ENCODE measurements around the gene ROR1. TPM values are rescaled to one million over a fixed set of nuclear protein-coding genes. Genes with fewer than 3 reads are reported as not detected.

The ROR1 gene
- total RNA-seq, 1 experiment from 2014 or later = 56.3 TPM

DNA sequence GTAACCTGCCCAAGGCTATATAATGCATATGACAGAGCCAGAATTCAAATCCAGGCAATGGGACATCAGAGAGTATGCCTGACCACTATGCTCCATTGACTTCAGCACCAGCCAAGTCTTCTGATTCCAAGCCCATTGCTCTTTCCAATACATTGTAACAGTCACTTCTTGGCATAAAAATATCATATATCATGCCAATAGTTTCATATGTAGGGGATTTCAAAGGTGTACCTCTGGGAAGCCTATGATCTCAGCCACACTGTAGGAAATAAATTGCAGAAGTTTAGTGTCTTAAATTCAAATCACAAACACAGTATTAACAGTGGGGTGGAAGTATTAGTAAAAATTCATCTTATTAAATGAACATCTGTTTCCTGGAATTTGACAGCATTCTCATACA, 30.0 kb upstream of the ROR1 start (continued):
- TF ChIP-seq ZNF219 (CRISPR knock-in tag; IDR thresholded peaks at IDR 0.05; ENCODE audit: borderline replicate concordance) = no peak
- TF ChIP-seq, protein P1, sequence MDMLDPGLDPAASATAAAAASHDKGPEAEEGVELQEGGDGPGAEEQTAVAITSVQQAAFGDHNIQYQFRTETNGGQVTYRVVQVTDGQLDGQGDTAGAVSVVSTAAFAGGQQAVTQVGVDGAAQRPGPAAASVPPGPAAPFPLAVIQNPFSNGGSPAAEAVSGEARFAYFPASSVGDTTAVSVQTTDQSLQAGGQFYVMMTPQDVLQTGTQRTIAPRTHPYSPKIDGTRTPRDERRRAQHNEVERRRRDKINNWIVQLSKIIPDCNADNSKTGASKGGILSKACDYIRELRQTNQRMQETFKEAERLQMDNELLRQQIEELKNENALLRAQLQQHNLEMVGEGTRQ (CRISPR knock-in tag; IDR thresholded peaks at IDR 0.05) = no peak
- TF ChIP-seq, protein P2, sequence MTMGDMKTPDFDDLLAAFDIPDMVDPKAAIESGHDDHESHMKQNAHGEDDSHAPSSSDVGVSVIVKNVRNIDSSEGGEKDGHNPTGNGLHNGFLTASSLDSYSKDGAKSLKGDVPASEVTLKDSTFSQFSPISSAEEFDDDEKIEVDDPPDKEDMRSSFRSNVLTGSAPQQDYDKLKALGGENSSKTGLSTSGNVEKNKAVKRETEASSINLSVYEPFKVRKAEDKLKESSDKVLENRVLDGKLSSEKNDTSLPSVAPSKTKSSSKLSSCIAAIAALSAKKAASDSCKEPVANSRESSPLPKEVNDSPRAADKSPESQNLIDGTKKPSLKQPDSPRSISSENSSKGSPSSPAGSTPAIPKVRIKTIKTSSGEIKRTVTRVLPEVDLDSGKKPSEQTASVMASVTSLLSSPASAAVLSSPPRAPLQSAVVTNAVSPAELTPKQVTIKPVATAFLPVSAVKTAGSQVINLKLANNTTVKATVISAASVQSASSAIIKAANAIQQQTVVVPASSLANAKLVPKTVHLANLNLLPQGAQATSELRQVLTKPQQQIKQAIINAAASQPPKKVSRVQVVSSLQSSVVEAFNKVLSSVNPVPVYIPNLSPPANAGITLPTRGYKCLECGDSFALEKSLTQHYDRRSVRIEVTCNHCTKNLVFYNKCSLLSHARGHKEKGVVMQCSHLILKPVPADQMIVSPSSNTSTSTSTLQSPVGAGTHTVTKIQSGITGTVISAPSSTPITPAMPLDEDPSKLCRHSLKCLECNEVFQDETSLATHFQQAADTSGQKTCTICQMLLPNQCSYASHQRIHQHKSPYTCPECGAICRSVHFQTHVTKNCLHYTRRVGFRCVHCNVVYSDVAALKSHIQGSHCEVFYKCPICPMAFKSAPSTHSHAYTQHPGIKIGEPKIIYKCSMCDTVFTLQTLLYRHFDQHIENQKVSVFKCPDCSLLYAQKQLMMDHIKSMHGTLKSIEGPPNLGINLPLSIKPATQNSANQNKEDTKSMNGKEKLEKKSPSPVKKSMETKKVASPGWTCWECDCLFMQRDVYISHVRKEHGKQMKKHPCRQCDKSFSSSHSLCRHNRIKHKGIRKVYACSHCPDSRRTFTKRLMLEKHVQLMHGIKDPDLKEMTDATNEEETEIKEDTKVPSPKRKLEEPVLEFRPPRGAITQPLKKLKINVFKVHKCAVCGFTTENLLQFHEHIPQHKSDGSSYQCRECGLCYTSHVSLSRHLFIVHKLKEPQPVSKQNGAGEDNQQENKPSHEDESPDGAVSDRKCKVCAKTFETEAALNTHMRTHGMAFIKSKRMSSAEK (CRISPR knock-in tag; IDR thresholded peaks at IDR 0.05; ENCODE audit: borderline replicate concordance) = no peak
- TF ChIP-seq, protein P3, sequence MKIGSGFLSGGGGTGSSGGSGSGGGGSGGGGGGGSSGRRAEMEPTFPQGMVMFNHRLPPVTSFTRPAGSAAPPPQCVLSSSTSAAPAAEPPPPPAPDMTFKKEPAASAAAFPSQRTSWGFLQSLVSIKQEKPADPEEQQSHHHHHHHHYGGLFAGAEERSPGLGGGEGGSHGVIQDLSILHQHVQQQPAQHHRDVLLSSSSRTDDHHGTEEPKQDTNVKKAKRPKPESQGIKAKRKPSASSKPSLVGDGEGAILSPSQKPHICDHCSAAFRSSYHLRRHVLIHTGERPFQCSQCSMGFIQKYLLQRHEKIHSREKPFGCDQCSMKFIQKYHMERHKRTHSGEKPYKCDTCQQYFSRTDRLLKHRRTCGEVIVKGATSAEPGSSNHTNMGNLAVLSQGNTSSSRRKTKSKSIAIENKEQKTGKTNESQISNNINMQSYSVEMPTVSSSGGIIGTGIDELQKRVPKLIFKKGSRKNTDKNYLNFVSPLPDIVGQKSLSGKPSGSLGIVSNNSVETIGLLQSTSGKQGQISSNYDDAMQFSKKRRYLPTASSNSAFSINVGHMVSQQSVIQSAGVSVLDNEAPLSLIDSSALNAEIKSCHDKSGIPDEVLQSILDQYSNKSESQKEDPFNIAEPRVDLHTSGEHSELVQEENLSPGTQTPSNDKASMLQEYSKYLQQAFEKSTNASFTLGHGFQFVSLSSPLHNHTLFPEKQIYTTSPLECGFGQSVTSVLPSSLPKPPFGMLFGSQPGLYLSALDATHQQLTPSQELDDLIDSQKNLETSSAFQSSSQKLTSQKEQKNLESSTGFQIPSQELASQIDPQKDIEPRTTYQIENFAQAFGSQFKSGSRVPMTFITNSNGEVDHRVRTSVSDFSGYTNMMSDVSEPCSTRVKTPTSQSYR (CRISPR knock-in tag; IDR thresholded peaks at IDR 0.05) = no peak
- TF ChIP-seq, protein P4, sequence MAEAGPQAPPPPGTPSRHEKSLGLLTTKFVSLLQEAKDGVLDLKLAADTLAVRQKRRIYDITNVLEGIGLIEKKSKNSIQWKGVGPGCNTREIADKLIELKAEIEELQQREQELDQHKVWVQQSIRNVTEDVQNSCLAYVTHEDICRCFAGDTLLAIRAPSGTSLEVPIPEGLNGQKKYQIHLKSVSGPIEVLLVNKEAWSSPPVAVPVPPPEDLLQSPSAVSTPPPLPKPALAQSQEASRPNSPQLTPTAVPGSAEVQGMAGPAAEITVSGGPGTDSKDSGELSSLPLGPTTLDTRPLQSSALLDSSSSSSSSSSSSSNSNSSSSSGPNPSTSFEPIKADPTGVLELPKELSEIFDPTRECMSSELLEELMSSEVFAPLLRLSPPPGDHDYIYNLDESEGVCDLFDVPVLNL (CRISPR knock-in tag; IDR thresholded peaks at IDR 0.05; ENCODE audit: borderline replicate concordance, low read depth) = no peak
- TF ChIP-seq NR1H2 (CRISPR knock-in tag; IDR thresholded peaks at IDR 0.05) = no peak
- TF ChIP-seq, protein P5, sequence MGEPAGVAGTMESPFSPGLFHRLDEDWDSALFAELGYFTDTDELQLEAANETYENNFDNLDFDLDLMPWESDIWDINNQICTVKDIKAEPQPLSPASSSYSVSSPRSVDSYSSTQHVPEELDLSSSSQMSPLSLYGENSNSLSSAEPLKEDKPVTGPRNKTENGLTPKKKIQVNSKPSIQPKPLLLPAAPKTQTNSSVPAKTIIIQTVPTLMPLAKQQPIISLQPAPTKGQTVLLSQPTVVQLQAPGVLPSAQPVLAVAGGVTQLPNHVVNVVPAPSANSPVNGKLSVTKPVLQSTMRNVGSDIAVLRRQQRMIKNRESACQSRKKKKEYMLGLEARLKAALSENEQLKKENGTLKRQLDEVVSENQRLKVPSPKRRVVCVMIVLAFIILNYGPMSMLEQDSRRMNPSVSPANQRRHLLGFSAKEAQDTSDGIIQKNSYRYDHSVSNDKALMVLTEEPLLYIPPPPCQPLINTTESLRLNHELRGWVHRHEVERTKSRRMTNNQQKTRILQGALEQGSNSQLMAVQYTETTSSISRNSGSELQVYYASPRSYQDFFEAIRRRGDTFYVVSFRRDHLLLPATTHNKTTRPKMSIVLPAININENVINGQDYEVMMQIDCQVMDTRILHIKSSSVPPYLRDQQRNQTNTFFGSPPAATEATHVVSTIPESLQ (CRISPR knock-in tag; IDR thresholded peaks at IDR 0.05) = no peak
- TF ChIP-seq, protein P6, sequence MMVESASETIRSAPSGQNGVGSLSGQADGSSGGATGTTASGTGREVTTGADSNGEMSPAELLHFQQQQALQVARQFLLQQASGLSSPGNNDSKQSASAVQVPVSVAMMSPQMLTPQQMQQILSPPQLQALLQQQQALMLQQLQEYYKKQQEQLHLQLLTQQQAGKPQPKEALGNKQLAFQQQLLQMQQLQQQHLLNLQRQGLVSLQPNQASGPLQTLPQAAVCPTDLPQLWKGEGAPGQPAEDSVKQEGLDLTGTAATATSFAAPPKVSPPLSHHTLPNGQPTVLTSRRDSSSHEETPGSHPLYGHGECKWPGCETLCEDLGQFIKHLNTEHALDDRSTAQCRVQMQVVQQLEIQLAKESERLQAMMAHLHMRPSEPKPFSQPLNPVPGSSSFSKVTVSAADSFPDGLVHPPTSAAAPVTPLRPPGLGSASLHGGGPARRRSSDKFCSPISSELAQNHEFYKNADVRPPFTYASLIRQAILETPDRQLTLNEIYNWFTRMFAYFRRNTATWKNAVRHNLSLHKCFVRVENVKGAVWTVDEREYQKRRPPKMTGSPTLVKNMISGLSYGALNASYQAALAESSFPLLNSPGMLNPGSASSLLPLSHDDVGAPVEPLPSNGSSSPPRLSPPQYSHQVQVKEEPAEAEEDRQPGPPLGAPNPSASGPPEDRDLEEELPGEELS (CRISPR knock-in tag; IDR thresholded peaks at IDR 0.05) = no peak
- no peak for TF ChIP-seq NR3C1 (CRISPR knock-in tag; conservative IDR thresholded peaks at IDR 0.05; ENCODE audit: low read depth)
- TF ChIP-seq NFYB (CRISPR knock-in tag; conservative IDR thresholded peaks at IDR 0.05; ENCODE audit: low read depth) = no peak
- TF ChIP-seq PRRX2 (CRISPR knock-in tag; IDR thresholded peaks at IDR 0.05) = no peak
- TF ChIP-seq CBFB (CRISPR knock-in tag; IDR thresholded peaks at IDR 0.05; ENCODE audit: low read depth) = no peak
- no peak for TF ChIP-seq GTF2I (CRISPR knock-in tag; conservative IDR thresholded peaks at IDR 0.05)
